Measurements from ENCODE around the gene MIA3.

MIA3 gene

GRCh38 chr1:222629921-222630535 lies 12.1 kb downstream of the MIA3 start:
- TF ChIP-seq EZH2phosphoT487 (IDR thresholded peaks at IDR 0.05; ENCODE audit: borderline replicate concordance), result no peak
- TF ChIP-seq, protein P1, sequence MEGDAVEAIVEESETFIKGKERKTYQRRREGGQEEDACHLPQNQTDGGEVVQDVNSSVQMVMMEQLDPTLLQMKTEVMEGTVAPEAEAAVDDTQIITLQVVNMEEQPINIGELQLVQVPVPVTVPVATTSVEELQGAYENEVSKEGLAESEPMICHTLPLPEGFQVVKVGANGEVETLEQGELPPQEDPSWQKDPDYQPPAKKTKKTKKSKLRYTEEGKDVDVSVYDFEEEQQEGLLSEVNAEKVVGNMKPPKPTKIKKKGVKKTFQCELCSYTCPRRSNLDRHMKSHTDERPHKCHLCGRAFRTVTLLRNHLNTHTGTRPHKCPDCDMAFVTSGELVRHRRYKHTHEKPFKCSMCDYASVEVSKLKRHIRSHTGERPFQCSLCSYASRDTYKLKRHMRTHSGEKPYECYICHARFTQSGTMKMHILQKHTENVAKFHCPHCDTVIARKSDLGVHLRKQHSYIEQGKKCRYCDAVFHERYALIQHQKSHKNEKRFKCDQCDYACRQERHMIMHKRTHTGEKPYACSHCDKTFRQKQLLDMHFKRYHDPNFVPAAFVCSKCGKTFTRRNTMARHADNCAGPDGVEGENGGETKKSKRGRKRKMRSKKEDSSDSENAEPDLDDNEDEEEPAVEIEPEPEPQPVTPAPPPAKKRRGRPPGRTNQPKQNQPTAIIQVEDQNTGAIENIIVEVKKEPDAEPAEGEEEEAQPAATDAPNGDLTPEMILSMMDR (conservative IDR thresholded peaks at IDR 0.05; ENCODE audit: low read length), result no peak
- no peak overlapping the region for H3K4me2 ChIP-seq (ENCODE audit: low read depth, low read length, poor library complexity, severe bottlenecking)

GRCh38 chr1:222631611-222632208 lies 13.8 kb downstream of the MIA3 start:
- Histone ChIP-seq H3K9ac (ENCODE audit: low read depth, low read length, poor library complexity, severe bottlenecking) (no peak overlapping the region), H3K9me3 (ENCODE audit: insufficient read depth, low read depth, low read length) (no peaks in the 10 kb centered on the region), H3F3A (ENCODE audit: low read depth) (no peaks in the 10 kb centered on the region), H3K36me3 (ENCODE audit: insufficient read depth, low read length) (peaks cover 29% of the 10 kb centered on the region; the same call in 1 of the 2 replicates), H3K79me2 (ENCODE audit: insufficient read depth, low read length) (no peaks in the 10 kb centered on the region), H3K27me3 (ENCODE audit: insufficient read depth, low read length, poor library complexity, severe bottlenecking) (no peaks in the 10 kb centered on the region), H2AFZ (ENCODE audit: low read length) (no peak overlapping the region), H3K4me3 (ENCODE audit: low read length, poor library complexity, severe bottlenecking) (no peak overlapping the region), H4K20me1 (ENCODE audit: insufficient read depth, low read length, poor library complexity, severe bottlenecking) (no peaks in the 10 kb centered on the region), H3K4me1 (ENCODE audit: insufficient read depth, low read length, poor library complexity, severe bottlenecking) (no peaks in the 10 kb centered on the region), H3K9me2 (replicated peaks; ENCODE audit: low read depth, low read length) (no peaks in the 10 kb centered on the region), H3K4me2 (ENCODE audit: low read depth, low read length, poor library complexity, severe bottlenecking) (no peak overlapping the region)
- no peak for TF ChIP-seq EZH2phosphoT487 (IDR thresholded peaks at IDR 0.05; ENCODE audit: borderline replicate concordance)
- TF ChIP-seq, protein P1 (conservative IDR thresholded peaks at IDR 0.05; ENCODE audit: low read length), result no peak

More at GRCh38 chr1:222629921-222630535, 12.1 kb downstream of the MIA3 start:
- Histone ChIP-seq H3K9ac (ENCODE audit: low read depth, low read length, poor library complexity, severe bottlenecking) (no peak overlapping the region), H3K4me1 (ENCODE audit: insufficient read depth, low read length, poor library complexity, severe bottlenecking) (no peaks in the 10 kb centered on the region), H3K4me3 (ENCODE audit: low read length, poor library complexity, severe bottlenecking) (no peak overlapping the region), H3K9me3 (ENCODE audit: insufficient read depth, low read depth, low read length) (no peaks in the 10 kb centered on the region), H4K20me1 (ENCODE audit: insufficient read depth, low read length, poor library complexity, severe bottlenecking) (no peaks in the 10 kb centered on the region), H3K9me2 (replicated peaks; ENCODE audit: low read depth, low read length) (no peaks in the 10 kb centered on the region), H3F3A (ENCODE audit: low read depth) (no peaks in the 10 kb centered on the region), H3K27me3 (ENCODE audit: insufficient read depth, low read length, poor library complexity, severe bottlenecking) (no peaks in the 10 kb centered on the region), H2AFZ (ENCODE audit: low read length) (no peak overlapping the region), H3K36me3 (ENCODE audit: insufficient read depth, low read length) (peaks cover 33% of the 10 kb centered on the region; the same call in 1 of the 2 replicates), H3K79me2 (ENCODE audit: insufficient read depth, low read length) (no peaks in the 10 kb centered on the region)

- Histone ChIP-seq H3K9ac (ENCODE audit: low read depth, low read length, poor library complexity, severe bottlenecking) (no peak overlapping the region), H3K9me2 (replicated peaks; ENCODE audit: low read depth, low read length) (no peaks in the 10 kb centered on the region), H3K4me2 (ENCODE audit: low read depth, low read length, poor library complexity, severe bottlenecking) (no peak overlapping the region), H3K79me2 (ENCODE audit: insufficient read depth, low read length) (no peaks in the 10 kb centered on the region), H3K36me3 (ENCODE audit: insufficient read depth, low read length) (peaks cover 25% of the 10 kb centered on the region; the same call in 1 of the 2 replicates), H2AFZ (ENCODE audit: low read length) (no peak overlapping the region), H3K27me3 (ENCODE audit: insufficient read depth, low read length, poor library complexity, severe bottlenecking) (no peaks in the 10 kb centered on the region), H3K9me3 (ENCODE audit: insufficient read depth, low read depth, low read length) (no peaks in the 10 kb centered on the region), H3F3A (ENCODE audit: low read depth) (no peaks in the 10 kb centered on the region), H3K4me3 (ENCODE audit: low read length, poor library complexity, severe bottlenecking) (no peak overlapping the region), H4K20me1 (ENCODE audit: insufficient read depth, low read length, poor library complexity, severe bottlenecking) (no peaks in the 10 kb centered on the region), H3K4me1 (ENCODE audit: insufficient read depth, low read length, poor library complexity, severe bottlenecking) (no peaks in the 10 kb centered on the region)
- TF ChIP-seq, protein P1 (conservative IDR thresholded peaks at IDR 0.05; ENCODE audit: low read length), result no peak
- TF ChIP-seq EZH2phosphoT487 (IDR thresholded peaks at IDR 0.05; ENCODE audit: borderline replicate concordance), result no peak
Observed at GRCh38 chr1:222632749-222633148, 14.9 kb downstream of the MIA3 start.
